Measurements from ENCODE around the gene UBR2. TPM values are rescaled to one million over a fixed set of nuclear protein-coding genes. Genes with fewer than 3 reads are reported as not detected.

UBR2 gene
- total and polyA plus RNA-seq, 2 of the 13 experiments (the other 11 are each of a cell fraction or from before 2014, with no cell fraction given) = 17.6 to 29.3 TPM

DNA sequence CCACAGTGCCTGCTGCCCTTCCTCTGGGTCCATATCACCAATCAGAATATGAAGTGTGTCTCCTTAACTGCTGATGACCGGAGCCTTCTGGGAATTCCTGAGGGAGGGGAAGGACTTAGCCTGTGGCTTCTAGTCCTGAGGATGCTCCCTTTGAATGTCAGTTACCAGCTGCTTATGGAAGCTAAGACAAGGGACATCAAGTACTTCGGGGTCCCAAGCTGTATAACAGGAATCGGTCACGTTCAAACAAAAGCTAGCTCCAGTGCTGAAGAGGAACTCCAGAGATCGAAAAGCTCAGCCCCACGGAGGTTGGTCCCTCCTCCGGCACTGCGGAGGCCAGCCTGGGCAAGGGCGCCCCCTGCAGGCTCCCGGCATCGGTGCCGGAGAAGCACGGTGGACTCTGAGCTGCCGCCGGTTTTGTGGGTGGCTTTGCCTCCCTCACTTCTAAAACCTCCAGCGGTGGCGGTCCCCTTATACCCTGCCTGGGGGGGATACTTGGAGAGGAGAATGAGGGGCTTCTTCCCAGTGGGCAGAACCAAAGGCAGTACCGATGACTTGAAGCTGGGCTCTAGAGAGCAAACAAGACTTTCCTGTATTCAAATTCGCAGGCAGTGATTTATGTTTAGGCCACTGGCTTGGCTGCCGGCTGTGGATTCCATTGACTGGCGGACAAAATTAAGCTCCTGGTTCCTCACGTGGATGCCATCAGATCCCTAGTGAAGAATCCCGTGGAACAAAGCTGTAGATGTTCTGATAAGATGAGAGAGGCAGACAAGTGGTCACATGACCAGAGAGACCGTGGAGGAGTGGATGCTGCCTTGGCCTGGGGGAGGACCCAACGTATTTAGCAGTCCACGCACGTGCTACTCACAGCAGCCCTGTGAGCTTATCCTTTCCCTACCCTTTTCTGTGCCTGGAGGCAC, 16.2 kb upstream of the UBR2 start (continued):
- TF ChIP-seq, protein P1, sequence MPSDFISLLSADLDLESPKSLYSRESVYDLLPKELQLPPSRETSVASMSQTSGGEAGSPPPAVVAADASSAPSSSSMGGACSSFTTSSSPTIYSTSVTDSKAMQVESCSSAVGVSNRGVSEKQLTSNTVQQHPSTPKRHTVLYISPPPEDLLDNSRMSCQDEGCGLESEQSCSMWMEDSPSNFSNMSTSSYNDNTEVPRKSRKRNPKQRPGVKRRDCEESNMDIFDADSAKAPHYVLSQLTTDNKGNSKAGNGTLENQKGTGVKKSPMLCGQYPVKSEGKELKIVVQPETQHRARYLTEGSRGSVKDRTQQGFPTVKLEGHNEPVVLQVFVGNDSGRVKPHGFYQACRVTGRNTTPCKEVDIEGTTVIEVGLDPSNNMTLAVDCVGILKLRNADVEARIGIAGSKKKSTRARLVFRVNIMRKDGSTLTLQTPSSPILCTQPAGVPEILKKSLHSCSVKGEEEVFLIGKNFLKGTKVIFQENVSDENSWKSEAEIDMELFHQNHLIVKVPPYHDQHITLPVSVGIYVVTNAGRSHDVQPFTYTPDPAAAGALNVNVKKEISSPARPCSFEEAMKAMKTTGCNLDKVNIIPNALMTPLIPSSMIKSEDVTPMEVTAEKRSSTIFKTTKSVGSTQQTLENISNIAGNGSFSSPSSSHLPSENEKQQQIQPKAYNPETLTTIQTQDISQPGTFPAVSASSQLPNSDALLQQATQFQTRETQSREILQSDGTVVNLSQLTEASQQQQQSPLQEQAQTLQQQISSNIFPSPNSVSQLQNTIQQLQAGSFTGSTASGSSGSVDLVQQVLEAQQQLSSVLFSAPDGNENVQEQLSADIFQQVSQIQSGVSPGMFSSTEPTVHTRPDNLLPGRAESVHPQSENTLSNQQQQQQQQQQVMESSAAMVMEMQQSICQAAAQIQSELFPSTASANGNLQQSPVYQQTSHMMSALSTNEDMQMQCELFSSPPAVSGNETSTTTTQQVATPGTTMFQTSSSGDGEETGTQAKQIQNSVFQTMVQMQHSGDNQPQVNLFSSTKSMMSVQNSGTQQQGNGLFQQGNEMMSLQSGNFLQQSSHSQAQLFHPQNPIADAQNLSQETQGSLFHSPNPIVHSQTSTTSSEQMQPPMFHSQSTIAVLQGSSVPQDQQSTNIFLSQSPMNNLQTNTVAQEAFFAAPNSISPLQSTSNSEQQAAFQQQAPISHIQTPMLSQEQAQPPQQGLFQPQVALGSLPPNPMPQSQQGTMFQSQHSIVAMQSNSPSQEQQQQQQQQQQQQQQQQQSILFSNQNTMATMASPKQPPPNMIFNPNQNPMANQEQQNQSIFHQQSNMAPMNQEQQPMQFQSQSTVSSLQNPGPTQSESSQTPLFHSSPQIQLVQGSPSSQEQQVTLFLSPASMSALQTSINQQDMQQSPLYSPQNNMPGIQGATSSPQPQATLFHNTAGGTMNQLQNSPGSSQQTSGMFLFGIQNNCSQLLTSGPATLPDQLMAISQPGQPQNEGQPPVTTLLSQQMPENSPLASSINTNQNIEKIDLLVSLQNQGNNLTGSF (CRISPR knock-in tag; IDR thresholded peaks at IDR 0.05) = no peak
- TF ChIP-seq RBFOX2 (IDR thresholded peaks at IDR 0.05; ENCODE audit: low read depth, low read length) (no peak), ZNF317 (CRISPR knock-in tag; IDR thresholded peaks at IDR 0.05) (0 out of 2 replicates have a peak, but pooled peaks have one; percentile 22), EEA1 (CRISPR knock-in tag; IDR thresholded peaks at IDR 0.05; ENCODE audit: borderline replicate concordance) (no peak), ZNF354B (CRISPR knock-in tag; IDR thresholded peaks at IDR 0.05) (no peak), SYNCRIP (IDR thresholded peaks at IDR 0.05; ENCODE audit: insufficient read depth, low read depth, low read length) (no peak), KDM5B (CRISPR knock-in tag; IDR thresholded peaks at IDR 0.05; ENCODE audit: borderline replicate concordance) (peak; percentile 92), BRD4 (CRISPR knock-in tag; IDR thresholded peaks at IDR 0.05) (no peak), SOX6 (IDR thresholded peaks at IDR 0.05) (no peak), SOX6 (CRISPR knock-in tag; IDR thresholded peaks at IDR 0.05) (peak; percentile 52), SMAD1 (CRISPR knock-in tag; IDR thresholded peaks at IDR 0.05; ENCODE audit: borderline replicate concordance, low read depth) (no peak), RNF2 (conservative IDR thresholded peaks at IDR 0.05; ENCODE audit: low read depth) (no peak), ZNF563 (CRISPR knock-in tag; IDR thresholded peaks at IDR 0.05) (no peak), MXI1 (IDR thresholded peaks at IDR 0.05; ENCODE audit: borderline replicate concordance, low read depth, low read length) (no peak), MTA3 (CRISPR knock-in tag; IDR thresholded peaks at IDR 0.05) (no peak)
- TF ChIP-seq, protein P2, sequence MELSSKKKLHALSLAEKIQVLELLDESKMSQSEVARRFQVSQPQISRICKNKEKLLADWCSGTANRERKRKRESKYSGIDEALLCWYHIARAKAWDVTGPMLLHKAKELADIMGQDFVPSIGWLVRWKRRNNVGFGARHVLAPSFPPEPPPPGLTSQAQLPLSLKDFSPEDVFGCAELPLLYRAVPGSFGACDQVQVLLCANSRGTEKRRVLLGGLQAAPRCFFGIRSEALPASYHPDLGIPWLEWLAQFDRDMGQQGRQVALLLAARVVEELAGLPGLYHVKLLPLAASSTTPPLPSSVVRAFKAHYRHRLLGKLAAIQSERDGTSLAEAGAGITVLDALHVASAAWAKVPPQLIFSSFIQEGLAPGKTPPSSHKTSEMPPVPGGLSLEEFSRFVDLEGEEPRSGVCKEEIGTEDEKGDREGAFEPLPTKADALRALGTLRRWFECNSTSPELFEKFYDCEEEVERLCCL (CRISPR knock-in tag; IDR thresholded peaks at IDR 0.05; ENCODE audit: borderline replicate concordance) = no peak
- TF ChIP-seq, protein P3, sequence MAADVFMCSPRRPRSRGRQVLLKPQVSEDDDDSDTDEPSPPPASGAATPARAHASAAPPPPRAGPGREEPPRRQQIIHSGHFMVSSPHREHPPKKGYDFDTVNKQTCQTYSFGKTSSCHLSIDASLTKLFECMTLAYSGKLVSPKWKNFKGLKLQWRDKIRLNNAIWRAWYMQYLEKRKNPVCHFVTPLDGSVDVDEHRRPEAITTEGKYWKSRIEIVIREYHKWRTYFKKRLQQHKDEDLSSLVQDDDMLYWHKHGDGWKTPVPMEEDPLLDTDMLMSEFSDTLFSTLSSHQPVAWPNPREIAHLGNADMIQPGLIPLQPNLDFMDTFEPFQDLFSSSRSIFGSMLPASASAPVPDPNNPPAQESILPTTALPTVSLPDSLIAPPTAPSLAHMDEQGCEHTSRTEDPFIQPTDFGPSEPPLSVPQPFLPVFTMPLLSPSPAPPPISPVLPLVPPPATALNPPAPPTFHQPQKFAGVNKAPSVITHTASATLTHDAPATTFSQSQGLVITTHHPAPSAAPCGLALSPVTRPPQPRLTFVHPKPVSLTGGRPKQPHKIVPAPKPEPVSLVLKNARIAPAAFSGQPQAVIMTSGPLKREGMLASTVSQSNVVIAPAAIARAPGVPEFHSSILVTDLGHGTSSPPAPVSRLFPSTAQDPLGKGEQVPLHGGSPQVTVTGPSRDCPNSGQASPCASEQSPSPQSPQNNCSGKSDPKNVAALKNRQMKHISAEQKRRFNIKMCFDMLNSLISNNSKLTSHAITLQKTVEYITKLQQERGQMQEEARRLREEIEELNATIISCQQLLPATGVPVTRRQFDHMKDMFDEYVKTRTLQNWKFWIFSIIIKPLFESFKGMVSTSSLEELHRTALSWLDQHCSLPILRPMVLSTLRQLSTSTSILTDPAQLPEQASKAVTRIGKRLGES (CRISPR knock-in tag; IDR thresholded peaks at IDR 0.05; ENCODE audit: borderline replicate concordance) = no peak
- TF ChIP-seq, protein P4, sequence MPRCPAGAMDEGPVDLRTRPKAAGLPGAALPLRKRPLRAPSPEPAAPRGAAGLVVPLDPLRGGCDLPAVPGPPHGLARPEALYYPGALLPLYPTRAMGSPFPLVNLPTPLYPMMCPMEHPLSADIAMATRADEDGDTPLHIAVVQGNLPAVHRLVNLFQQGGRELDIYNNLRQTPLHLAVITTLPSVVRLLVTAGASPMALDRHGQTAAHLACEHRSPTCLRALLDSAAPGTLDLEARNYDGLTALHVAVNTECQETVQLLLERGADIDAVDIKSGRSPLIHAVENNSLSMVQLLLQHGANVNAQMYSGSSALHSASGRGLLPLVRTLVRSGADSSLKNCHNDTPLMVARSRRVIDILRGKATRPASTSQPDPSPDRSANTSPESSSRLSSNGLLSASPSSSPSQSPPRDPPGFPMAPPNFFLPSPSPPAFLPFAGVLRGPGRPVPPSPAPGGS (CRISPR knock-in tag; IDR thresholded peaks at IDR 0.05) = no peak
